ENCODE results near the gene PRKN.

DNA sequence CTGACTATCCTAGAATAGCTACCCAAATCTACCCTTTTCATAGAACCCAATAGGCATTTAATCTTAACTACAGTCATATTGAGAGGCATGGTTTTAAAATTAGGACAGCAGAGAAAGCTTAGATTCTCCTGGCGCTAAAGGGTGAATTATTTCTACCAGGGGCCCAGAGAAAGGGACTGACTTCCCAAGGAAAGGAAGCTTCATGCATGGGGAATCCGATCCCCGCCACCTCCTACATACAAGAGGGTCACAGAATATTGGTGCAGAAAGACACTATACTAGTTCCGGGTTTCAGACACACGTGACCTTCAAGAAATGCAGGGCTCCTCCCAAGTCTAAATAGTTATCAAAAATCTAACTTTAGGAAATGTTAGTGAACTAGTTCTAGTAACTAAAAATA lies 130.9 kb downstream of the PRKN start:
- TF ChIP-seq POLR2A (IDR thresholded peaks at IDR 0.05) (no peak), CTCF (IDR thresholded peaks at IDR 0.05) (no peak)

Measured in thyroid gland (tissue), 4 donors.